GM23338 (cell line): ENCODE measurements around the gene SYT2. TPM values are rescaled to one million over a fixed set of nuclear protein-coding genes. Genes with fewer than 3 reads are reported as not detected.
A peak's percentile ranks its signal among the peaks of the same experiment; 100 is the strongest.

Experiments used
- ATAC-seq: fragments of 200-7000 bp; cut with Tn5 transposase; 3 replicates; pipeline ENCODE4 v1.9.1; 2020
- DNase-seq: peaks from one replicate; pipeline ENCODE4 v3.0.0-alpha.2; 2015; ENCODE audit warnings: low spot score
- H2AFZ ChIP-seq: fragments of 200-600 bp; sonication (generic); 2 replicates; pipeline ENCODE4 v1.8.0; 2016; ENCODE audit warnings: antibody characterized with exemption, mild to moderate bottlenecking, moderate library complexity
- H3F3A ChIP-seq: fragments of 200-600 bp; sonication (generic); replicated peaks from 2 replicates; pipeline ENCODE4 v1.8.0; 2017; ENCODE audit warnings: antibody characterized with exemption, mixed run types, low read depth
- H3K27ac ChIP-seq: fragments of 200-600 bp; sonication (generic); 2 replicates; pipeline ENCODE4 v1.6.1; 2016; ENCODE audit warnings: low read depth
- H3K27me3 ChIP-seq: fragments of 200-600 bp; sonication (generic); 2 replicates; pipeline ENCODE4 v1.8.0; 2016; ENCODE audit warnings: mild to moderate bottlenecking, mixed run types, moderate library complexity; ENCODE audit not compliant: insufficient read depth
- H3K36me3 ChIP-seq: fragments of 200-600 bp; sonication (generic); 2 replicates; pipeline ENCODE4 v1.8.0; 2016; ENCODE audit warnings: mild to moderate bottlenecking; ENCODE audit not compliant: insufficient read depth
- H3K4me1 ChIP-seq: fragments of 200-600 bp; sonication (generic); 2 replicates; pipeline ENCODE4 v1.8.0; 2016; ENCODE audit warnings: mild to moderate bottlenecking, moderate library complexity; ENCODE audit not compliant: insufficient read depth
- H3K4me2 ChIP-seq: fragments of 200-600 bp; sonication (generic); 2 replicates; pipeline ENCODE4 v1.7.1; 2017; ENCODE audit warnings: mixed run types
- H3K4me3 ChIP-seq: fragments of 200-600 bp; sonication (generic); 2 replicates; pipeline ENCODE4 v1.6.1; 2016; ENCODE audit warnings: mixed run types
- H3K79me2 ChIP-seq: fragments of 200-600 bp; sonication (generic); replicated peaks from 2 replicates; pipeline ENCODE4 v1.8.0; 2017; ENCODE audit warnings: mild to moderate bottlenecking; ENCODE audit not compliant: insufficient read depth
- H3K9me2 ChIP-seq: fragments of 200-600 bp; sonication (generic); 2 replicates; pipeline ENCODE4 v1.8.0; 2017; ENCODE audit not compliant: insufficient read depth
- H4K20me1 ChIP-seq: fragments of 200-600 bp; sonication (generic); replicated peaks from 2 replicates; pipeline ENCODE4 v1.8.0; 2017; ENCODE audit warnings: mild to moderate bottlenecking; ENCODE audit not compliant: insufficient read depth
- H3K27ac Mint-ChIP-seq: 2 replicates; pipeline ENCODE4 v1.8.0; 2020; ENCODE audit warnings: inconsistent platforms, mild to moderate bottlenecking, moderate library complexity, mixed read lengths
- H3K27me3 Mint-ChIP-seq: 3 replicates; pipeline ENCODE4 v1.8.0; 2022; ENCODE audit warnings: low read depth, mild to moderate bottlenecking, moderate library complexity, mixed read lengths, inconsistent platforms; ENCODE audit not compliant: insufficient read depth, poor library complexity
- H3K36me3 Mint-ChIP-seq: 3 replicates; pipeline ENCODE4 v1.8.0; 2021; ENCODE audit warnings: low read depth, mild to moderate bottlenecking, inconsistent platforms, moderate library complexity, mixed read lengths
- H3K4me1 Mint-ChIP-seq: 3 replicates; pipeline ENCODE4 v1.8.0; 2020; ENCODE audit warnings: mild to moderate bottlenecking, inconsistent platforms, mixed read lengths
- H3K4me3 Mint-ChIP-seq: 3 replicates; pipeline ENCODE4 v1.8.0; 2021; ENCODE audit warnings: moderate library complexity, mild to moderate bottlenecking, inconsistent platforms, mixed read lengths
- H3K9me3 Mint-ChIP-seq: 3 replicates; pipeline ENCODE4 v1.8.0; 2020; ENCODE audit warnings: moderate library complexity, mild to moderate bottlenecking, inconsistent platforms, mixed read lengths
- CTCF ChIP-seq, 2 experiments: fragments of 200-600 bp in 1 of 2; sonication (generic) in 1 of 2; conservative IDR thresholded peaks; 2 replicates each; pipeline versions ENCODE4 v1.5.1 to v1.6.1; 2016 to 2017; ENCODE audit warnings: antibody characterized with exemption in 2 of 2, low read depth in 2 of 2, mild to moderate bottlenecking in 2 of 2, moderate library complexity in 1 of 2
- ETS1 ChIP-seq: IDR thresholded peaks from 2 replicates; pipeline ENCODE4 v1.6.1; 2016; ENCODE audit warnings: antibody characterized with exemption
- EZH2 ChIP-seq: fragments of 200-600 bp; sonication (generic); IDR thresholded peaks from one replicate; pipeline ENCODE4 v1.8.0; 2017; ENCODE audit warnings: antibody characterized with exemption, mild to moderate bottlenecking, low read depth; ENCODE audit not compliant: unreplicated experiment
- EZH2phosphoT487 ChIP-seq: fragments of 200-600 bp; sonication (generic); IDR thresholded peaks from one replicate; pipeline ENCODE4 v1.8.1; 2018; ENCODE audit warnings: antibody characterized with exemption; ENCODE audit not compliant: unreplicated experiment
- JUNB ChIP-seq: IDR thresholded peaks from one replicate; pipeline ENCODE4 v1.6.1; 2016; ENCODE audit warnings: antibody characterized with exemption; ENCODE audit not compliant: unreplicated experiment
- POLR2AphosphoS5 ChIP-seq: IDR thresholded peaks from 2 replicates; pipeline ENCODE4 v1.6.1; 2016; ENCODE audit warnings: antibody characterized with exemption, low read depth
- REST ChIP-seq: IDR thresholded peaks from one replicate; pipeline ENCODE4 v1.6.1; 2018; ENCODE audit warnings: antibody characterized with exemption; ENCODE audit not compliant: unreplicated experiment
- STAT1 ChIP-seq: IDR thresholded peaks from one replicate; pipeline ENCODE4 v1.6.1; 2016; ENCODE audit warnings: antibody characterized with exemption; ENCODE audit not compliant: unreplicated experiment
- ZNF331 ChIP-seq: fragments of 250-450 bp; sonication (Bioruptor Pico); IDR thresholded peaks from 2 replicates; pipeline ENCODE4 v1.5.0; 2020; ENCODE audit warnings: low read depth, mild to moderate bottlenecking, moderate library complexity
- polyA plus RNA-seq: library from polyadenylated mRNA; unstranded; fragments of >200 nt; fragmentation: Nextera tagmentation; extraction: Ambion mirVana; gene quantifications from 2 replicates; pipeline ENCODE4 v1.2.1, GENCODE V29; 2016
- total RNA-seq: library from RNA; depleted of rRNA; stranded (reverse); fragments of >200 nt; shearing (Covaris generic); gene quantifications from 2 replicates; pipeline ENCODE4 v1.2.3, GENCODE V29; 2014

SYT2 gene
- total and polyA plus RNA-seq, 2 experiments from 2014 or later, result 2.4 to 12.5 TPM

GRCh38 chr1:202698276-202698675, 12.0 kb downstream of the SYT2 start:
- Histone ChIP-seq H3K9me2 (no peaks in the 10 kb centered on the region), H3K27me3 (no peaks in the 10 kb centered on the region), H4K20me1 (peaks cover 28% of the 10 kb centered on the region; the same call in 1 of the 2 replicates), H3K79me2 (no peaks in the 10 kb centered on the region), H3K27ac (no peak overlapping the region), H3K4me3 (no peak overlapping the region), H3K4me1 (peaks cover 4% of the 10 kb centered on the region; the same call in 1 of the 2 replicates), H3K36me3 (no peaks in the 10 kb centered on the region), H2AFZ (no peak overlapping the region), H3K4me2 (no peak overlapping the region), H3F3A (0 out of 2 replicates have a peak, but pooled peaks cover 2% of the 10 kb centered on the region)
- H3K9me3 Mint-ChIP-seq, result no peaks in the 10 kb centered on the region
- H3K27me3 Mint-ChIP-seq, result peaks cover 2% of the 10 kb centered on the region
- H3K36me3 Mint-ChIP-seq, result no peaks in the 10 kb centered on the region; the same call in 2 of the 3 replicates
- no peak overlapping the region for H3K27ac Mint-ChIP-seq
- peaks cover 3% of the 10 kb centered on the region; the same call in 1 of the 3 replicates for H3K4me1 Mint-ChIP-seq
- DNase-seq (no peak), ATAC-seq (no peak)
- no peak overlapping the region for H3K4me3 Mint-ChIP-seq
- no peak for TF ChIP-seq JUNB
- no peak for TF ChIP-seq ETS1
- TF ChIP-seq ZNF331, result no peak
- TF ChIP-seq CTCF (conservative IDR thresholded peaks at IDR 0.05; ENCODE audit: low read depth in 2 of 2), result no peak
- TF ChIP-seq REST, result no peak

GRCh38 chr1:202697038-202697437, 13.2 kb downstream of the SYT2 start:
- peak; percentile 53 for DNase-seq

More at GRCh38 chr1:202697038-202697437, 13.2 kb downstream of the SYT2 start:
- no peaks in the 10 kb centered on the region for H3F3A ChIP-seq
- H4K20me1 ChIP-seq, result peaks cover 32% of the 10 kb centered on the region; the same call in 1 of the 2 replicates
- no peak overlapping the region for H3K4me3 ChIP-seq
- Mint-ChIP-seq H3K27me3 (peaks cover under 1% of the 10 kb centered on the region), H3K9me3 (no peaks in the 10 kb centered on the region), H3K27ac (no peak overlapping the region), H3K36me3 (no peaks in the 10 kb centered on the region; the same call in 2 of the 3 replicates), H3K4me3 (no peak overlapping the region), H3K4me1 (peaks cover 2% of the 10 kb centered on the region; the same call in 1 of the 3 replicates)
- no peak overlapping the region for H3K4me2 ChIP-seq
- no peak overlapping the region for H3K27ac ChIP-seq
- H3K9me2 ChIP-seq, result no peaks in the 10 kb centered on the region
- 0 out of 2 replicates have a peak, but pooled peaks cover 4% of the 10 kb centered on the region for H3K4me1 ChIP-seq
- H3K36me3 ChIP-seq, result no peaks in the 10 kb centered on the region
- H2AFZ ChIP-seq, result no peak overlapping the region
- H3K79me2 ChIP-seq, result no peaks in the 10 kb centered on the region
- ATAC-seq, result peak; percentile 73
- TF ChIP-seq CTCF (conservative IDR thresholded peaks at IDR 0.05; ENCODE audit: low read depth in 2 of 2), result peak in 1 of 2 experiments; percentile 55; a peak in 3 of 4 replicates
- no peak for TF ChIP-seq EZH2
- TF ChIP-seq POLR2AphosphoS5, result no peak
- no peak for TF ChIP-seq STAT1
- TF ChIP-seq EZH2phosphoT487, result no peak
- no peaks in the 10 kb centered on the region for H3K27me3 ChIP-seq
